ENCODE results near the gene TNFAIP2.
A peak's percentile ranks its signal among the peaks of the same experiment; 100 is the strongest.

- no peak for TF ChIP-seq POLR2A (IDR thresholded peaks at IDR 0.05; ENCODE audit: low read depth, low read length)
- TF ChIP-seq RAD21 (IDR thresholded peaks at IDR 0.05; ENCODE audit: low read length), result peak; percentile 56
- TF ChIP-seq, protein P1, sequence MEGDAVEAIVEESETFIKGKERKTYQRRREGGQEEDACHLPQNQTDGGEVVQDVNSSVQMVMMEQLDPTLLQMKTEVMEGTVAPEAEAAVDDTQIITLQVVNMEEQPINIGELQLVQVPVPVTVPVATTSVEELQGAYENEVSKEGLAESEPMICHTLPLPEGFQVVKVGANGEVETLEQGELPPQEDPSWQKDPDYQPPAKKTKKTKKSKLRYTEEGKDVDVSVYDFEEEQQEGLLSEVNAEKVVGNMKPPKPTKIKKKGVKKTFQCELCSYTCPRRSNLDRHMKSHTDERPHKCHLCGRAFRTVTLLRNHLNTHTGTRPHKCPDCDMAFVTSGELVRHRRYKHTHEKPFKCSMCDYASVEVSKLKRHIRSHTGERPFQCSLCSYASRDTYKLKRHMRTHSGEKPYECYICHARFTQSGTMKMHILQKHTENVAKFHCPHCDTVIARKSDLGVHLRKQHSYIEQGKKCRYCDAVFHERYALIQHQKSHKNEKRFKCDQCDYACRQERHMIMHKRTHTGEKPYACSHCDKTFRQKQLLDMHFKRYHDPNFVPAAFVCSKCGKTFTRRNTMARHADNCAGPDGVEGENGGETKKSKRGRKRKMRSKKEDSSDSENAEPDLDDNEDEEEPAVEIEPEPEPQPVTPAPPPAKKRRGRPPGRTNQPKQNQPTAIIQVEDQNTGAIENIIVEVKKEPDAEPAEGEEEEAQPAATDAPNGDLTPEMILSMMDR (conservative IDR thresholded peaks at IDR 0.05; ENCODE audit: low read depth, low read length), result peak; percentile 66
- TF ChIP-seq, protein P2, sequence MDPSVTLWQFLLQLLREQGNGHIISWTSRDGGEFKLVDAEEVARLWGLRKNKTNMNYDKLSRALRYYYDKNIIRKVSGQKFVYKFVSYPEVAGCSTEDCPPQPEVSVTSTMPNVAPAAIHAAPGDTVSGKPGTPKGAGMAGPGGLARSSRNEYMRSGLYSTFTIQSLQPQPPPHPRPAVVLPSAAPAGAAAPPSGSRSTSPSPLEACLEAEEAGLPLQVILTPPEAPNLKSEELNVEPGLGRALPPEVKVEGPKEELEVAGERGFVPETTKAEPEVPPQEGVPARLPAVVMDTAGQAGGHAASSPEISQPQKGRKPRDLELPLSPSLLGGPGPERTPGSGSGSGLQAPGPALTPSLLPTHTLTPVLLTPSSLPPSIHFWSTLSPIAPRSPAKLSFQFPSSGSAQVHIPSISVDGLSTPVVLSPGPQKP (IDR thresholded peaks at IDR 0.05; ENCODE audit: borderline replicate concordance, low read depth, low read length), result no peak
- TF ChIP-seq RFX5 (IDR thresholded peaks at IDR 0.05; ENCODE audit: low read depth, low read length), result no peak
- no peak for TF ChIP-seq MAFK (IDR thresholded peaks at IDR 0.05; ENCODE audit: low read depth, low read length)
- no peak for TF ChIP-seq MXI1 (IDR thresholded peaks at IDR 0.05; ENCODE audit: borderline replicate concordance, low read depth, low read length)
- TF ChIP-seq SMC3 (IDR thresholded peaks at IDR 0.05; ENCODE audit: low read depth, low read length), result peak; percentile 69
- TF ChIP-seq FOS (IDR thresholded peaks at IDR 0.05; ENCODE audit: low read depth, low read length), result no peak
- no peak for TF ChIP-seq MAZ (IDR thresholded peaks at IDR 0.05; ENCODE audit: borderline replicate concordance, low read depth, low read length)
- 0 out of 2 replicates have a peak, but pooled peaks have one; percentile 6 for TF ChIP-seq CEBPB (IDR thresholded peaks at IDR 0.05; ENCODE audit: low read depth, low read length)
- no peak for TF ChIP-seq RCOR1 (IDR thresholded peaks at IDR 0.05; ENCODE audit: insufficient replicate concordance, low read length)
- no peak for TF ChIP-seq CHD1 (IDR thresholded peaks at IDR 0.05; ENCODE audit: low read depth, low read length)
- TF ChIP-seq USF2 (IDR thresholded peaks at IDR 0.05; ENCODE audit: low read depth, low read length), result no peak
Observed at GRCh38 chr14:103185051-103186029, 62.1 kb downstream of the TNFAIP2 start.

All from IMR-90 (cell line).